NCI-H146 treated with DMSO at 0.1 percent for 48 hours (cell line): ENCODE data around the gene CCNL1.

Experiments
- DNase-seq: peaks from one replicate; lab custom pipeline; 2025; ENCODE audit not compliant: unreplicated experiment; lab: John Stamatoyannopoulos, UW

Gene CCNL1

DNA sequence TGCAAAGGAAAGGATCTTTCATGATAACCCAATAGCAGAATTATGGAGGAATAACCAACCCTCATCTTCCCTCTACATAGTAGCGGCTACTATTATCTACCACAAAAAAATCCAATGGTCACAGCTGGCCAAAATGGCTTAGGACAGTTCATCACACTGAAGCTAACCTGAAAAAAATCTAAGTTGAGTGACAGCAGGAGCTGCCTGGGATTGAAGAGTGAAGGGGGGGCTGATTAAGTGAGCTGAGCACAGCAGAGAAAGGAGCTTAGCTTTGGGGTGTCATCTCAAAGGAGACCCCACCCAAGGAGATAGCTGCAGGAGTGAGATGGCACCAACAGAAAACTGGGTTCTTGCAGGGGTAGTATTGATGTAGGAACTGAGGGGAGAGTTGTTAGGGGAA lies 33.6 kb downstream of the CCNL1 start:
- DNase-seq = no peak

DNA sequence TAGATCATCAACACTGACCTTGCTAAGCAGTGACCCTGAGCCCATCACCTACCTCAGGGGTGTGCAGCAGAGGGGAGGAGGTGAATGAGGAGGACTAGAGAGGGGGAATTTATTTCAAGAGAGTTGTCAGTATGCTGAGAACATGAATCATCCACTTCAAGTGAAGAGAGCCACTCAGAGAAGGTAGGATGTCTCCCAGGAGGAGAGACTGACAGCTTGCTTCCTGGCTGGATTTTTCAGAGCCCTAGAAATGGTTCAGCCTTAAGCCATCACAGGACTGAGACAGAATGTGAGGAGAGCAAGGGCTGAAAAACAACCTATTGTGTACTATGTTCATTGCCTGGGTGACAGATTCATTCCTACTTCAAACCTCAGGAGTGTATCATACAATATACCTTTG lies 34.8 kb downstream of the CCNL1 start:
- DNase-seq = no peak

DNA sequence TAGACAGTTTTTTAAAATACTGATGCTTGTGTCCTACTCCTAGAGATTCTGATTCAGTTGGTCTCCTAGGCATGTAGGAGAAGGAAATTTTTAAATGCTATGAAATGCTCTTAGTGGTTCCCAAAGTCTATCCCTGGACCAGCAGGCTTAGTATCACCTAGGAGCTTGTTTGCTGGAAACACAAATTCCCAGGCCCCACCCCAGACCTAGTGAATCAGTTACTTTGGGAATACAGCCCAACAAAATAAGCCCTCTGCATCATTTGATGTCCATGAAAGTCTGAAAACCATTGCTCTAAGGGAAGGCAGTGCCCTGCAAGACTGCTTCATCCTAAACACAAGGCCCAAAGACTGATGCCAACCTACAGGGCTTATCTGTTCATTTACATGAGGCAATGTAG lies 36.3 kb downstream of the CCNL1 start:
- no peak for DNase-seq

DNA sequence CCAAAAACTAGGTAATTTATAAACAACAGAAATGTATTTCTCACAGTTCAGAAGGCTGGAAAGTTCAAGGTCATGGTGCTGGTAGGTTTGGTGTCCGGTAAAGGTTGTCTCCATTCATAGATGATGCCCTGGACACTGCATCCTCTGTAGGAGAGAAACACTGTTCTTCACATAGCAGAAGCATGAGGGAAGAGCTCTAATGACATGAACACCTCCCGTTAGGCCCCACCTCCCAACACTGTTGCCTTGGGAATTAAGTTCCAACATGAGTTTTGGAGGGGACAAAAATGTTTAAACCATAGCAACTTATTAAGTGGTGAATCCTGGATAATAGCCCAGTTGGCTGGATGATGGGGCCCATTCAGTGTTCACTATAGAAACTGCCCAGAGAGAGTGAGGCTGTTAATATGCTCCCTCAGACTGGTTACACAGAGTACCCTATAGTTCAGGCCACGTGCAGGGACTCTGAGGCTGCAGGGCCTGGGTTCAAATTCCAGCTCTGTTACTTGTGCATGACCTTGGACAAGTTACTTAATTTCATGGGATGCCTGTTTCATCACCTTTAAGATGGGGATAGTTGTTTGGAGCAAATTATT lies 37.0 kb downstream of the CCNL1 start:
- no peak for DNase-seq

DNA sequence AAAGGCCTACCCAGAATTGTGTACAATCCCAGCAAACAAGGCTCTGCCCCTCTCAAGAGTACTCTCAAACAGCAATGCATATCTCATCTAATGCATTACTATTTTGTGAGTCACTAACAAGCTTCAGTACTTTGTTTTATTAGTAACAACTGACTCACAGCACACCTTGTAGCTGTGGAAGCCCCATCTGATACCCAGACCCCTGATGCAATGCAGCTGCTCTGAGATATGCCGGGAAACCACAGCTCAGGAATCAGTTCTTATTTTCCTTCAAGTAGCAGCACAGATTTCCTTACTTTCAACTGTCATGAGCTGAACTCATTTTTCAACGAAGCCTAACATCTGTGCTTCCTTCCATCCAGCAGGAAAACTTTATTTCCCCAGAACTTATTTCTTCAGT lies 37.8 kb downstream of the CCNL1 start:
- no peak for DNase-seq

DNA sequence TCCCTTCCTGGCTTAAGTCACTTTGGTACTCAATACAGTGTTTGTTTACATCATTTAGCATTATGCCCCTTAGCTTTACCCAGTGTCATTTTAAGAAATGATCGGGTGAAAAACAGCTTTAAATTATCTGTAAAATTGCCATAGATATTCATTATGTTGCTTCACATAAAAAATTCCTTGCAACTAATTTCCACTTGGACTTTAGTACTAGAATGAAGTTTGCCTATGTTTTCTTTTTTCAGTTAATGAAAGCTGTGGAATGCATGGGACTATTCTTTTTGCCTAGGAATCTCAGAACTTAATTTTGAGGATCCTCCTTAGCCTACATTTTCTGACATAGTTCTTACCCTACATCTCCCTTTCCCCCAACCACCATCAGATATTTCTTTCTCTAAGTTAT lies 38.4 kb downstream of the CCNL1 start:
- no peak for DNase-seq

DNA sequence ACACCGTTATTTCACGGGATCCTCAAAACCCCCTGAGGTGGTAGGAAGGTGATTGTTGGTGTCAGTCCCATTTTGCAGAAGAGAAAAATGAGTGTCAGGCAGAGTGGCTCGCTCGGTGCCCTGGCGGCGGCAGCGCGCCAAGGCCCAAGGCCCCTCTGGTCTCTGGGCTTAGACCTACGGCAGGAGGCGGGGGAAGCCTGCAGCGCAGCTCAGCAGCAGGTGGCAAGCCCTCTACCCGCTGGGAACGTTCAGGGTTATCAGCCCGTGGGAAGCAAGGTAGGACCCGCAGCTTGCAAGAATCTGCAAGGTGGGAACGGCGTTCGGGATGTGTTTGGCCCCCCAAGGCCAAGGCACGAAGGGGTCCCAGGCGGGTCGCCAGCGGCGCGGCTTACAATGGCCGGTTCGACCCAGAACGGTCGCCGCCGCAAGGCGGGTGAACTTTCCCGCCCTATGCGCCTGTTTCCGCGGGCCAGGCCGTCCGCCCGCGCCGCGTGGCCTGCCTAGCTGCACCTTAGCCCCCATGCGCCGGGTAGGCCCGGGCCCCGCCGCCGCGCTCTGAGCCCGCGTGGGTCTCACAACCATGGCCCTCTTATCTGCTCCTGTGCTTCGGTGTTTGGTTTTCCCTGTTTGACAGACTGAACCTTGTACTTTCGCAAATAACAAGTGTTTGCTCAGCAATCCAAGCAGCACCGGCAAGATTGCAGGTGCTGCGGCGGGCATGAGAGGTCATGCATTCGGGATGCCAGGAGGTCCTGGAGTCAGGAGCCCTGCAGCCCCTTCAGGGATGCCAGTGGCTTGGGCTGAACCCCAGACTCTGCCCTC lies 39.7 kb downstream of the CCNL1 start:
- peak; percentile 48 for DNase-seq

DNA sequence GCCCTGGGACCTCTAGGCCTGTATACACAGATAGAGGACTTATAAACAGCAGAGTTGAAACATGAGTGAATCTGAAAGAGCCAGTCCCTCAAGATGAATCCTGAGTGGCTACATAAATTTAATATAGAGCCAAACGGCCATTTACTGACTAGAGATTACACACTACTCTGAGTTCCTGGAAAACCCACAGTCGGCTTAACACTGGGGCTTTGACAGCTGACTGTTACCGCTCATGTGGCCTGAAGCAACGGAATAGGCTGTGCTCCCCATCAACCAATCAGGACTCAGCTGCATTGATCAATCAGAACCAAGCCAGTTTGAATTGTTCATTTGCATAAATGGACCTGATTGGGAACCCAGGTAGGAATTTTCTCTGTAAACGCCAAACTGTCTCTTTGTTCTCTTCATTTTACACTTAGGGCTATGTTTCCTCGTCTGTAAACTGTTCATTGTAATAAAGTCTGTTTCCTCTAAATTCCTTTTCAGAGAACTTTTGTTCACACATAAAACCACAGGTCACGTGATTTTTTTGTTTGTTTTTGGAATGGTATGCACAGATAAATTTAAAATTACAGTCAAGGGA lies 40.5 kb downstream of the CCNL1 start:
- no peak for DNase-seq

DNA sequence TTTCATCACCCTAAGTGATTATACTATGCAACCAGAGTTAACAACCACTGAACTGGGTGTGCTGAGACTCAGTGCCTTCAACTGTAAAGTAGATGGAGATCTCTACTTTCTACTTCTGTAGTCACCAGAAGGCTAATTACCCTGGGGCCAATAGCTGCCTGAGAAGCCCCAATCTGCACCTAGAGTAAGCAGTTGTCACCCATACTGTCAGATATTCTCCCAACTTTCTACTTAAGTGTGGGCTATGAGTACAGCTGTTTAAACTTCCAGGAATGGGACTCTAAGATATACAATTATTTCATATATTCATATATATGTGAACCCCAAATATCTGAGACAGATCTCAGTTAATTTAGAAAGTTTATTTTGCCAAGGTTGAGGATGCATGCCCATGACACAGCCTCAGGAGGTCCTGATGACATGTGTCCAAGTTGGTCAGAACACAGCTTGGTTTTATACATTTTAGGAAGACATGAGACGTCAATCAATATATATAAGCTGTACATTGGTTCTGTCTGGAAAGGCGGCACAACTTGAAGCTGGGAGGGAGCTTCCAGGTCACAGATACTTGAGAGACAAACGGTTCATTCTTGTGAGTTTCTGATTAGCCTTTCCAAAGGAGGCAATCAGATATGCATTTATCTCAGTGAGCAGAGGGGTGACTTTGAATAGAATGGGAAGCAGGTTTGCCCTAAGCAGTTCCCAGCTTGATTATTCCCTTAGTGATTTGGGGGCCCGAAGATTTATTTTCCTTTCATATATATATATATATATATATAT lies 41.9 kb downstream of the CCNL1 start:
- no peak for DNase-seq

DNA sequence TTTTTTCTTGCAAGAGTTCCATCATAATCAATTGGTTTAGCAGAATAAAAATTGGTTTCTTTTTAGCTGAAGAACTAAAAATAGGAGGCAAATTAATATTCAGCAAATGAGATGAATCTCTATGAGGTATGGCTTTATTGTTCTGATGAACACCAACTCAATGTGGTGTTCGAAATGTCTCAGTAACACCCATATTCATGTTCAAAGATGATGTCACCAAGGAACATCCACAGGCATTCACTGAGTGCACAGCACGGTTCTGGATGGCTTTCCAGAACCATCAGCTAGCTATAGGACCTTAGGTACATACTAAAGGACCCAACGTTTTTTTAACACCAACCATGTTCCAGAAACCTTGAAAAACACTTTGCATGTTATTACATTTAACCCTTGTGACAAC lies 42.7 kb downstream of the CCNL1 start:
- no peak for DNase-seq

DNA sequence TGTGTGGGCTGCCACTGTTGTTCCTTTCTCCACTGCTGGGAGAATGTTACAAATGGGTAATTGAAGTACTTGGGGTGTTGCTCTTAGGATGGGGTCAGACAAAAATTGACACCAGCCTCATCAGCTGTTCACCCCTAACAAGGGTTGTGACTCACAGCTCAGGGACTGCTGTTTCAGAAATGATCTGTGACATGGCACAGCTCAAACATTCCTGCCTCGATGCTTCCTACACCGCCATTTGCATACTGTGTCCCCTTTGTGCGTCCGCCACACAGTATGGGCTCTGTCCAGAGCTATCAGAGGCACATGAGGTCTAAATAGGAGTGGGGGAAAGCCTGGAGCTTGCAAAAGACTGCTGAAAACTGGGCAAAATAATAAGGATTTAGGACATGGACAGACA lies 43.9 kb downstream of the CCNL1 start:
- no peak for DNase-seq

DNA sequence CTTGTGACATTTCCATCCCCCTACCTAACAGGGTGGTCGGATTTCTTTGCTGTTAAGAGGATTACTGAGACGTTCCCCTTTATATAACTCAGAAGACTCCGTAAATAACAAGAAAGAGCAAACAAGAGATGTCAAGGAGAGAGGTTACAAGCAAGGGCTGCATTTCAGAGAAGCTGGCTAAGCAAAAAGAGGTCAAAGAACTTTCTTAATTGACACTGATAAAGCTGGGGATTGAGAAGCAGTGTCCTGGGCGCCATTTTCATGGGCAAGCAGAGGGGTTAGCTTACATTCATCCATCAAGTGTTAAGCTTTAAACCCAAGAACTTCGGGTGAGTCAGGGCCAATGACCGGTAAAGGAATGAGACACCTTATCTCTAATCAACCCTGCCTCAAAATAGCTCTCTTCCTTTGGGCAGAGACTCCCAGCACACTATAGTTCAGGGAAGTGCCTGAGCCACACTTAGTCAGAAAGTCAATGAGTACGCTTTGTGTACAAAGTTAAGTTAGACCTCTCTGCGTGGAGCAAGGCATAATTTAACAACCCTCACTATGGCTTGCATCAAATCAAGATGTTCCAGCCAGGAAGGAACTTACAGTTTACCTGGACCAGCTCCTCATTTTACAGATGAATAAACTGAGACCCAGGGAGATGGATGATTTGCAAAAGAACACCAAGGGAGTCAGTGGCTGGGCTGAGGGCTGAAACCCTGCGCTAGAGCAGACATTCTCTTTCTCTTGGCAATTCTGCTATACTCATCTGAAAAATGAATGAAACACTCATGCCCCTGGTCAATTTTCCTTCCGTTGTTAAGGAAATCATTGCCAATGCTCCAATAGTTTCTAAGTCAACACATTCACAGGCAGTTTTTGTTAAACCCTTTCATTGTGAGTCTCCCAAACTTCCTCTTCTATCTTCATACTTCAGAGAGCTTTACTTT lies 44.6 kb downstream of the CCNL1 start:
- no peak for DNase-seq

DNA sequence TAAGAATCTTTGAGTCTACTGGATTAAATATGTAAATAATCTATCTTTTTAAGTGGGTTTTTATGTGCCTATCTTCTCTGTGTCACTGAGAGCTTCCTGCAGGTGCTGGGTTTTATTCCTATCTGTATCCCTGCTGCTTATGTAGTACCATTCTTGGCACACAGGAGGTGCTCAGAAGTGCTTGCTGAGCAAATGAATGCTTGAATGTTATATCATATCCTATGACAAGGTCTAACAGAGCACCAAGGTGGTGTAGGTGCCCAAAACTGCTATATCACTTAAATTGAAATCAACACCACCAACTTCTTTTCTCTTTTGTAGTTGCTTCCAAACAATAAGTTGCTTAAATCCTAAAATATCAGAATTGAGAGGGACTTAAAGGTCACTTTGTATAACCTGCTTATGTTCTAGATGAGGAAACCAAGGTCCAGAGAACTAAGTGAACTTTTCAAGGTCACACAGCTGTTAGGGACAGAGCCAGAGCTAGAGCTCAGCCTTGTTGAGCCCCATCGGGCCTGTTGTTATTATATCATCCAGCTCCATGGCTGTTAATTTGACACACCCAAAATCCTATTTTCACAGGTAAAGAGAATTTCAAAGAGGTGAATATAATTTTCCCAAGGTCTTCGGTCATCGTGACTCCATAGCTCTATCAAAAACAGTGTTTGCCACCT lies 46.0 kb downstream of the CCNL1 start:
- no peak for DNase-seq

DNA sequence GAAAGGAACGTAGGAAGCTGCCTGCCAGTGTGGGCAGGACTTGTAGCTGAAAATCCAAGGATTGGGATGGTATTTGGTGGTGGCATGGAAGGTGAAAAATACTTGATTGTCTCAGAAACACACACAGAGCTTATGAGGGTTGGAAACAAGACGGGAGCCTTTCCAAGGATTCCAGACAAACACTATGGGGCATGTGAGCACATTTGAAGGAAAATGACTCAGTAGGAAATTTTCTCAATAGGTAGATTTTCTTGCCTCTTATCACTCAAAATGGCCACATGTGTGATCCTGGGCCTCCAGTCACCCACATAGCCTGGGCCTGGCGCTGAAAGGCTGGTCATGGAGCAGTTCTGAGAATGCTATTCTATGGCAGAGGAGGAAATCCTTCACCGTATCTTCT lies 47.4 kb downstream of the CCNL1 start:
- no peak for DNase-seq

DNA sequence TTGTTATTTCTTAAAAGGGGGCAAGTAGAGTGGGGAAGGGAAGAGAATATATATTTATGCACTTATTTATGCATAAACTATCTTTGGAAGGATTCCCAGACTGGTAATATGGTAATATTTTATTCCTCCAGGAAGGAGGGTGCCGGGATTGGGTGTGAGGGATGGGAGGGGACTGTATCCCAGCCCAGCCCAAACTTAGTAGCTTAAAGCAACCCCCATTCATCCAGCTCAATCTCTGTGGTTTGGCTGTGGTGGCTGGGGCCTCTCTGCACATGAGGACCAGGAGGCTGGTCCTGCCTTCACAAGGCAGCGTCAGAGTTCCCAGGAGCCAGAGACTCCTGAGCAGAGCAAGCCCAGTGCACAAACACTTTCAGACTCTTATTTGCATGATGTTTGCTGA lies 48.4 kb downstream of the CCNL1 start:
- DNase-seq = no peak

DNA sequence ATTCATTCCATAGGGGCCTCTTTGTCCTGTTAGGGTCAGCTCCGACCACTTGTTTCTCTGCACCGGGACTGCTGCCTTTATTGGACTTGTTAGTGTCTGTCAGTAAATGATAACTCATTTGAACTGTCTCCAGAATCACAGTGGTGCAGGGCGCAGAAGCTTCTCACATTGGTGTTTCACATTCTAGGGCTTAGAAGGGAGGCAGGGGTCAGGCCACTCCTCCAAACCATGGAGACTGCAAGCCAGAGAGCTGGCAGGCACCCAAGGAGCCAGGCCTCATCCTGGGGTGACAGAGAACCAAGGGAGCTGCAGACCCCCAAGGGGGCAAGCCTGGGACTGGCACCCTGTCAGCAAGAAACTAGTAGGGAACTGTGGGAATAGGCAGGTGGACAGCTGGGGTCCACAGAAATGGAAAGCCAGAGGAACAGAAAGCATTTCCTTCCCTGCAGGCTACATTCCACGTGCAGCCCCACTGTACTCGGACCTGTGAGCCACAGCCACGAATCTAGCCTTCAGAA lies 49.1 kb downstream of the CCNL1 start:
- DNase-seq = no peak

DNA sequence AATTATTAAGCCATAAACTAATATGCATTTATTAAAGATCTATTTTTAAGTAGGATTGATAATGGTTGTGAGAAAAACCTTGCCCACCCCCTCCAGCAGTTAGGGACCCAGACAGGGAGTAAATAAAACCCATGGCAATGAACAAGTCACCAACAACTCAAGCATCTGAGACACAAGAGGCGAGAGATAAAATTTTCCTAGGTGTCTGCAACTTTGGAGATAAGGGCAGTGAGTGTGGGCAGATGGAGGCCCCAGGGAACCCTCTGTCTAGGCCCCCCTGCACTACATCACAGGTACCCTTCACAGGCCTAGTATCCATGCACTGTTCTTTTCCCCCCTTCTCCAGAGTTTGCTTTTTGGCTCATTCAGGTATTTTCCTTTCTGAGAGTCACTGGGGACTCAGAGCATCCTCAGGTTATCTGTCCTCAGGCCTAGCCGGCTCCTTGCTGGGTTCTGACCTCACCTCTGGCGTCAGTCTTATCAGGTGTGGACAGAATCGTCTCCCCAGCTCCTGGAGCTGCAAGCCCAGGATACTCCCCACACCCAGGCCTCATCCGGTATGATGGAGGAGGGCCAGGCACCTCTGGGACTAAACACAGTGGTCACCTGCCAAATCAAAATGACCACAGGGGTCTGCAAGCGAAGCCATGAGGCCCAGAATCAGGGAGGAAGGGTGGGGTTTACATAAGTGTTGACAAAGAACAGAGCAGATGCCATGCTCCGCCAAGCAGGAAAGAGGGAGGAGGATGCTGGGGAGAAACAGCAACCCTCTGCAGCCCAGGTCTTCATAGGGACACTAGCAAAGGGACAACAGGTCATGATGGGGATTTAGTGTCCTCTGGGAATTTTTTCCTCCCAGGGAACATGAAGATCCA lies 50.4 kb downstream of the CCNL1 start:
- DNase-seq = peak; percentile 71

DNA sequence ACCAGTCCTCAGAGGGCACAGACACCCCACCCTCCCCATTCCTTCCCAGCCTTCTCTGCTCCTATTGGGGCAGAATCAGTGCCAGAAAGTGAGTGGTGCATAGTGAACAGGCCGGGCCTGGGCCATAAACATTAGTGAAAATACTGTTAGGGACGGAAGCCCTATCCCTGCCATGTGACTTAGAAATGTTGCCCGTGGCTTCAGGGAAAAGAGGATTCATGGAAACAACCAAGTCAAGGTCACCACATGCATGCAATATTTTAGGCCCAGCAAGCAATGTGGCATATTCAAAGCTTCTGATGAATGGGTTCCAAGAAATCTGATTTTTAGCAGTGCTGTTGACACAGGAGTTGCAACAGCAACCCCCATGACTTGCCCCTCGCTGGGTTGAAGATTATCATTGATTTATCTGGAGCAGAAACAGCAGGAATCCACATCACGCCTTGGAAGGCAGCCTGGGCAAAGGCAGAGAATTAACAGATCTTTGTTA lies 52.3 kb downstream of the CCNL1 start:
- DNase-seq = peak; percentile 53

DNA sequence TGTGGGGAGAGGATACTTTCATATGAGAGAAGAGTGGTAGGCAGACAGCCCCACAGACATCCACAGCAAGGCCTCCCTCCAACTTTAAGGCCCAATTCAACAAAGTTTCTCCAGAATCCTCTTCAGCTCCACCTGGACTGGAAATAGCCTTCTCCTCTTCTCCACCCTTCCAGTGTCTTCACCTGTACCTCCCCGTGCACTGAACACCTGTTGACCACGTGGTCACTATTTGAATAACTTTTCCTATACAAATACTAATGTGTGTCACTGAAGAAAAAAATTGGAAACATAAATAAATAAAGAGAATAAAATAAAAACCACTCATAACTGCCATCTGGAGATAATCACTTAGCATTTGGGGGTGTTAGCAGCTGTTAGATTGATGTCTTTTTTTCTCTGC lies 52.9 kb downstream of the CCNL1 start:
- DNase-seq = peak; percentile 56
